Activated B cell treated with CpG ODN at 0.5 μM for 24 hours (primary cell): ENCODE data around the gene MAP2K2. TPM values are rescaled to one million over a fixed set of nuclear protein-coding genes. Genes with fewer than 3 reads are reported as not detected.
A peak's percentile ranks its signal among the peaks of the same experiment; 100 is the strongest.

ENCODE experiments used
- ATAC-seq: fragments of 200-7000 bp; cut with Tn5 transposase; one replicate; pipeline ENCODE4 v1.10.0; 2021; ENCODE audit warnings: low read depth, mild to moderate bottlenecking, moderate library complexity
- CTCF ChIA-PET: fragments of 350-600 bp; sonication (Branson Sonifier 250); formaldehyde crosslinking; loops from one replicate; lab custom pipeline; 2021; ENCODE audit warnings: antibody characterized with exemption; lab: Charles Lee
- POLR2A ChIA-PET: fragments of 350-600 bp; sonication (Branson Sonifier 250); formaldehyde crosslinking; loops from one replicate; lab custom pipeline; 2021; ENCODE audit warnings: antibody characterized with exemption; lab: Charles Lee
- DNase-seq: peaks from one replicate; pipeline ENCODE4 v3.0.0; 2022
- H3K27ac Mint-ChIP-seq: one replicate; pipeline ENCODE4 v1.8.0; 2020; ENCODE audit warnings: mixed read lengths
- H3K27me3 Mint-ChIP-seq: one replicate; pipeline ENCODE4 v1.8.0; 2021; ENCODE audit warnings: mixed read lengths
- H3K36me3 Mint-ChIP-seq: one replicate; pipeline ENCODE4 v1.8.0; 2021; ENCODE audit warnings: low read depth, mixed read lengths
- H3K4me1 Mint-ChIP-seq: one replicate; pipeline ENCODE4 v1.8.0; 2021; ENCODE audit warnings: mixed read lengths
- H3K4me3 Mint-ChIP-seq: one replicate; pipeline ENCODE4 v1.8.0; 2020; ENCODE audit warnings: mild to moderate bottlenecking, mixed read lengths
- H3K9me3 Mint-ChIP-seq: one replicate; pipeline ENCODE4 v1.8.0; 2020; ENCODE audit warnings: mixed read lengths
- CTCF ChIP-seq: fragments of 200-600 bp; IDR thresholded peaks from one replicate; pipeline ENCODE4 v1.8.0; 2022; ENCODE audit warnings: antibody characterized with exemption, mild to moderate bottlenecking
- intact Hi-C: fragments of 100-400 bp; cut with micrococcal nuclease; formaldehyde crosslinking; loops from one replicate; pipeline ENCODE4 v1.15.1; 2024
- total RNA-seq: library from RNA; stranded (reverse); gene quantifications from 2 replicates; pipeline ENCODE4 v1.2.3, GENCODE V29; 2022

The MAP2K2 gene
- total RNA-seq, 1 donor from 2014 or later = 126 TPM

GRCh38 chr19:4121273-4121612 is 2.7 kb downstream of the MAP2K2 start:
- DNase-seq = no peak
- no peaks in the 10 kb centered on the region for H3K27me3 Mint-ChIP-seq
- no peak overlapping the region for H3K27ac Mint-ChIP-seq
- no peak overlapping the region for H3K4me3 Mint-ChIP-seq
- CTCF ChIA-PET = interaction anchor here (1.9 kb wide), 1 partner anchor 18 kb away, joined by 6 read pairs; no protein-coding TSS in a partner anchor
- POLR2A ChIA-PET = no interaction called here
- peaks cover 23% of the 10 kb centered on the region for H3K36me3 Mint-ChIP-seq
- H3K4me1 Mint-ChIP-seq = peaks cover 29% of the 10 kb centered on the region
- no peak for ATAC-seq
- no peaks in the 10 kb centered on the region for H3K9me3 Mint-ChIP-seq
- intact Hi-C loops = loop anchor here (5.0 to 10.0 kb wide), 2 partner anchors 64 to 134 kb away; partner anchors contain the start of genes ANKRD24, EEF2 and SIRT6
- no peak for TF ChIP-seq CTCF

- POLR2A ChIA-PET = interaction anchor here (0.6 to 1.4 kb wide), 3 partner anchors 12 to 57 kb away, joined by 3 to 6 read pairs (median 3); no protein-coding TSS in a partner anchor
- ATAC-seq = no peak
- no peaks in the 10 kb centered on the region for H3K27me3 Mint-ChIP-seq
These were observed 3.2 kb downstream of the MAP2K2 start for GRCh38 chr19:4120559-4121272.

GRCh38 chr19:4119763-4120162 is 4.2 kb downstream of the MAP2K2 start:
- POLR2A ChIA-PET = interaction anchor here (0.6 to 1.4 kb wide), 5 partner anchors 10 to 676 kb away, joined by 3 to 6 read pairs (median 3); no protein-coding TSS in a partner anchor
- Mint-ChIP-seq H3K4me1 (peaks cover 42% of the 10 kb centered on the region), H3K27ac (no peak overlapping the region), H3K9me3 (no peaks in the 10 kb centered on the region), H3K4me3 (no peak overlapping the region), H3K27me3 (no peaks in the 10 kb centered on the region), H3K36me3 (peaks cover 34% of the 10 kb centered on the region)
- ATAC-seq = no peak
- no peak for DNase-seq
- CTCF ChIA-PET = interaction anchor here (1.9 kb wide), 1 partner anchor 20 kb away, joined by 6 read pairs; no protein-coding TSS in a partner anchor
- intact Hi-C loops = loop anchor here (5.0 to 10.0 kb wide), 2 partner anchors 65 to 132 kb away; partner anchors contain the start of genes ANKRD24, EEF2 and SIRT6
- TF ChIP-seq CTCF = no peak

More at GRCh38 chr19:4120559-4121272, 3.2 kb downstream of the MAP2K2 start:
- TF ChIP-seq CTCF = no peak
- DNase-seq = no peak
- no peak overlapping the region for H3K27ac Mint-ChIP-seq
- no peaks in the 10 kb centered on the region for H3K9me3 Mint-ChIP-seq
- H3K4me3 Mint-ChIP-seq = no peak overlapping the region
- H3K36me3 Mint-ChIP-seq = peaks cover 26% of the 10 kb centered on the region
- intact Hi-C loops = loop anchor here (5.0 to 10.0 kb wide), 2 partner anchors 64 to 133 kb away; partner anchors contain the start of genes ANKRD24, EEF2 and SIRT6
- peaks cover 33% of the 10 kb centered on the region for H3K4me1 Mint-ChIP-seq
- CTCF ChIA-PET = interaction anchor here (1.9 kb wide), 1 partner anchor 19 kb away, joined by 6 read pairs; no protein-coding TSS in a partner anchor

GRCh38 chr19:4115818-4116385 is 8.0 kb downstream of the MAP2K2 start:
- CTCF ChIA-PET = interaction anchor here (1.0 to 1.8 kb wide), 3 partner anchors 24 to 130 kb away, joined by 3 to 9 read pairs (median 3); no protein-coding TSS in a partner anchor
- peaks cover 51% of the 10 kb centered on the region for H3K4me1 Mint-ChIP-seq
- no peaks in the 10 kb centered on the region for H3K27me3 Mint-ChIP-seq
- POLR2A ChIA-PET = interaction anchor here (0.6 to 1.7 kb wide), 7 partner anchors 27 to 141 kb away, joined by 3 to 11 read pairs (median 5); partner anchors contain the start of genes EEF2 and ZBTB7A
- peaks cover 52% of the 10 kb centered on the region for H3K36me3 Mint-ChIP-seq
- peak overlapping the region; percentile 86 for H3K27ac Mint-ChIP-seq
- no peaks in the 10 kb centered on the region for H3K9me3 Mint-ChIP-seq
- DNase-seq (no peak), ATAC-seq (peak; percentile 38)
- intact Hi-C loops = loop anchor here (1.0 kb wide), 1 partner anchor 8 kb away; the partner anchor contains the start of gene MAP2K2
- no peak for TF ChIP-seq CTCF
- no peak overlapping the region for H3K4me3 Mint-ChIP-seq
